ENCODE data around the gene CAP2. TPM values are rescaled to one million over a fixed set of nuclear protein-coding genes. Genes with fewer than 3 reads are reported as not detected.

The CAP2 gene
- total and polyA plus RNA-seq, 2 experiments from 2014 or later = 6.7 to 9.1 TPM

GRCh38 chr6:17480476-17480875 is 87.1 kb downstream of the CAP2 start:
- no peaks in the 10 kb centered on the region for H3K79me2 ChIP-seq (replicated peaks; ENCODE audit: insufficient read depth)
- H3K4me3 ChIP-seq = no peak overlapping the region
- no peaks in the 10 kb centered on the region for H4K20me1 ChIP-seq (replicated peaks; ENCODE audit: insufficient read depth)
- no peaks in the 10 kb centered on the region for H3F3A ChIP-seq (replicated peaks; ENCODE audit: low read depth)
- no peaks in the 10 kb centered on the region; the same call in 1 of the 2 replicates for H3K36me3 ChIP-seq (ENCODE audit: insufficient read depth)
- Mint-ChIP-seq H3K27me3 (ENCODE audit: insufficient read depth, low read depth, poor library complexity) (no peaks in the 10 kb centered on the region), H3K27ac (no peak overlapping the region), H3K4me3 (no peak overlapping the region), H3K9me3 (no peaks in the 10 kb centered on the region; the same call in 2 of the 3 replicates), H3K4me1 (peaks cover 6% of the 10 kb centered on the region), H3K36me3 (ENCODE audit: low read depth) (no peaks in the 10 kb centered on the region; the same call in 2 of the 3 replicates)
- TF ChIP-seq EZH2phosphoT487 (IDR thresholded peaks at IDR 0.05; ENCODE audit: unreplicated experiment) = no peak
- no peak for TF ChIP-seq EZH2 (IDR thresholded peaks at IDR 0.05; ENCODE audit: low read depth, unreplicated experiment)
- no peak for TF ChIP-seq ZNF114 (CRISPR knock-in tag; IDR thresholded peaks at IDR 0.05)
- TF ChIP-seq NANOG (IDR thresholded peaks at IDR 0.05; ENCODE audit: borderline replicate concordance) = no peak
- TF ChIP-seq ZNF462 (CRISPR knock-in tag; IDR thresholded peaks at IDR 0.05) = no peak
- TF ChIP-seq STAT1 (IDR thresholded peaks at IDR 0.05; ENCODE audit: unreplicated experiment) = no peak
- H3K4me2 ChIP-seq = no peak overlapping the region
- no peak overlapping the region for H2AFZ ChIP-seq
- no peak for ATAC-seq
- H3K27me3 ChIP-seq (ENCODE audit: insufficient read depth) = no peaks in the 10 kb centered on the region
- H3K27ac ChIP-seq (ENCODE audit: low read depth) = no peak overlapping the region
- peaks cover 6% of the 10 kb centered on the region for H3K4me1 ChIP-seq (ENCODE audit: insufficient read depth)
- H3K9me2 ChIP-seq (ENCODE audit: insufficient read depth) = no peaks in the 10 kb centered on the region
- DNase-seq (ENCODE audit: low spot score) = no peak

- no peak overlapping the region for H3K4me3 ChIP-seq
- H3K27me3 ChIP-seq (ENCODE audit: insufficient read depth) = no peaks in the 10 kb centered on the region
- H3K4me2 ChIP-seq = no peak overlapping the region
- H3K36me3 Mint-ChIP-seq (ENCODE audit: low read depth) = no peaks in the 10 kb centered on the region; the same call in 2 of the 3 replicates
- ATAC-seq (peak; percentile 64), DNase-seq (ENCODE audit: low spot score) (peak; percentile 5)
- H3K36me3 ChIP-seq (ENCODE audit: insufficient read depth) = no peaks in the 10 kb centered on the region; the same call in 1 of the 2 replicates
- no peak overlapping the region for H3K4me3 Mint-ChIP-seq
- H4K20me1 ChIP-seq (replicated peaks; ENCODE audit: insufficient read depth) = 0 out of 2 replicates have a peak, but pooled peaks cover 5% of the 10 kb centered on the region
- no peak overlapping the region for H2AFZ ChIP-seq
- peaks cover 6% of the 10 kb centered on the region for H3K4me1 ChIP-seq (ENCODE audit: insufficient read depth)
- no peaks in the 10 kb centered on the region; the same call in 2 of the 3 replicates for H3K9me3 Mint-ChIP-seq
- no peaks in the 10 kb centered on the region for H3K79me2 ChIP-seq (replicated peaks; ENCODE audit: insufficient read depth)
- peaks cover 6% of the 10 kb centered on the region for H3K4me1 Mint-ChIP-seq
- H3F3A ChIP-seq (replicated peaks; ENCODE audit: low read depth) = no peaks in the 10 kb centered on the region
- peak overlapping the region; percentile 77 for H3K27ac Mint-ChIP-seq
- peaks cover 2% of the 10 kb centered on the region for H3K27me3 Mint-ChIP-seq (ENCODE audit: insufficient read depth, low read depth, poor library complexity)
- no peak overlapping the region for H3K27ac ChIP-seq (ENCODE audit: low read depth)
- H3K9me2 ChIP-seq (ENCODE audit: insufficient read depth) = no peaks in the 10 kb centered on the region
- TF ChIP-seq EZH2phosphoT487 (IDR thresholded peaks at IDR 0.05; ENCODE audit: unreplicated experiment) (no peak), STAT1 (IDR thresholded peaks at IDR 0.05; ENCODE audit: unreplicated experiment) (no peak), EZH2 (IDR thresholded peaks at IDR 0.05; ENCODE audit: low read depth, unreplicated experiment) (no peak), ZNF114 (CRISPR knock-in tag; IDR thresholded peaks at IDR 0.05) (no peak), ETS1 (IDR thresholded peaks at IDR 0.05) (no peak), POLR2AphosphoS5 (IDR thresholded peaks at IDR 0.05; ENCODE audit: low read depth) (no peak), ZNF331 (CRISPR knock-in tag; IDR thresholded peaks at IDR 0.05; ENCODE audit: low read depth) (no peak), JUNB (IDR thresholded peaks at IDR 0.05; ENCODE audit: unreplicated experiment) (no peak)
- TF ChIP-seq, protein P1, sequence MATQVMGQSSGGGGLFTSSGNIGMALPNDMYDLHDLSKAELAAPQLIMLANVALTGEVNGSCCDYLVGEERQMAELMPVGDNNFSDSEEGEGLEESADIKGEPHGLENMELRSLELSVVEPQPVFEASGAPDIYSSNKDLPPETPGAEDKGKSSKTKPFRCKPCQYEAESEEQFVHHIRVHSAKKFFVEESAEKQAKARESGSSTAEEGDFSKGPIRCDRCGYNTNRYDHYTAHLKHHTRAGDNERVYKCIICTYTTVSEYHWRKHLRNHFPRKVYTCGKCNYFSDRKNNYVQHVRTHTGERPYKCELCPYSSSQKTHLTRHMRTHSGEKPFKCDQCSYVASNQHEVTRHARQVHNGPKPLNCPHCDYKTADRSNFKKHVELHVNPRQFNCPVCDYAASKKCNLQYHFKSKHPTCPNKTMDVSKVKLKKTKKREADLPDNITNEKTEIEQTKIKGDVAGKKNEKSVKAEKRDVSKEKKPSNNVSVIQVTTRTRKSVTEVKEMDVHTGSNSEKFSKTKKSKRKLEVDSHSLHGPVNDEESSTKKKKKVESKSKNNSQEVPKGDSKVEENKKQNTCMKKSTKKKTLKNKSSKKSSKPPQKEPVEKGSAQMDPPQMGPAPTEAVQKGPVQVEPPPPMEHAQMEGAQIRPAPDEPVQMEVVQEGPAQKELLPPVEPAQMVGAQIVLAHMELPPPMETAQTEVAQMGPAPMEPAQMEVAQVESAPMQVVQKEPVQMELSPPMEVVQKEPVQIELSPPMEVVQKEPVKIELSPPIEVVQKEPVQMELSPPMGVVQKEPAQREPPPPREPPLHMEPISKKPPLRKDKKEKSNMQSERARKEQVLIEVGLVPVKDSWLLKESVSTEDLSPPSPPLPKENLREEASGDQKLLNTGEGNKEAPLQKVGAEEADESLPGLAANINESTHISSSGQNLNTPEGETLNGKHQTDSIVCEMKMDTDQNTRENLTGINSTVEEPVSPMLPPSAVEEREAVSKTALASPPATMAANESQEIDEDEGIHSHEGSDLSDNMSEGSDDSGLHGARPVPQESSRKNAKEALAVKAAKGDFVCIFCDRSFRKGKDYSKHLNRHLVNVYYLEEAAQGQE (IDR thresholded peaks at IDR 0.05; ENCODE audit: unreplicated experiment) = no peak
Observed at GRCh38 chr6:17482711-17483110, 89.3 kb downstream of the CAP2 start.

Measured in GM23338 (cell line).